HG03460 (cell line): Measurements from ENCODE around the gene BBS4.

Experiments used
- ATAC-seq: cut with Tn5 transposase; IDR thresholded peaks from one replicate; pipeline ENCODE4 v1.9.1; 2021; ENCODE audit not compliant: unreplicated experiment

Gene BBS4

GRCh38 chr15:72758182-72758581 is 72.2 kb downstream of the BBS4 start:
- no peak for ATAC-seq

- no peak for ATAC-seq
These were observed 74.7 kb downstream of the BBS4 start for GRCh38 chr15:72760590-72761260.

DNA sequence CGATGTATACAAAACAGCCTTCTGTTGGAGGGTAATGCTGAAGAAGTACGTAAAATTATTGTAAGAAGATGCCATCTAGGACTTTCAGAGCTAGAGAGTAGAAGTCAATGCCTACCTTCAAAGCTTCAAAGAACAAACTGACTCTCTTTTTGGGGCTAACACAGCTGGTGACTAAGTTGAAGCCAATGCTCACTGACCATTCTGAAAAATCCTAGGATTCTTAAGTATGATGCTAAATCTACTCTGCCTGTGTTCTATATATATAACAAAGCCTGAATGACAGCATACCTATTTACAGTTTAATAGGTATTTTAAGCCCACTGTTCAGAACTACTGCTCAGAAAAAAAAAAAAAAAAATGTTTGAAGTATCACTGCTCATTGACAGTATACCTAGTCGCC is 78.6 kb downstream of the BBS4 start:
- ATAC-seq: no peak

GRCh38 chr15:72766025-72766424 is 80.0 kb downstream of the BBS4 start:
- ATAC-seq: no peak

GRCh38 chr15:72766780-72767179 is 80.8 kb downstream of the BBS4 start:
- no peak for ATAC-seq

DNA sequence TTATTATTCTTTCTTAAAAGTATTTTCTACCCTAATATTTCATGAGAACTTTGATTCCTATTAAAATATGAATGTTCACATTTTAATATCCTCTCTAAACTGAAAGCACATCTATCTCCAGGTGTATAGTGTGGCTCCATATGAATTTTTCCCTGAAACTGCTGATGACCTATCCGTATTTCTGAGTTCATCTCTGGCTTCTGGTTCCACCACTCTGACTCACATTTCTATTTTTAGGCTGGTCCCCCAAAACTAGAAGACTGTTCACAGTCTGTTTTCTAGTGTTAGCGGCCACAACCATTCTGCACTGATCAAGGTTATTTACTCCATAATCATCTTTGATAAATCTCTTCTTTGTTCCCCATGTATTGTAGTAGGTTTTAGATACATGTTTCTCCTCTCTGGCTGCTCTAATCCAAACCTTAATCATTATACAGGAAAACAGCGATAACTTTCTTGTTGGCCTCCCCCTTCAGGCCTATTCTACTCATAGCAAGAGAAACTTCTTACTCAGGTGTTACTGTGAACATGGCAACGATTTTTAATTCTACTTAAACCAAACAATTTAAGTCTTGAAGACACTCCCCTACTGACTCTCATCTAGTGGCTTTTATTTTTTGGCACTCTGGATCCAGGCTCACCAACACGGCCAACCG is 84.8 kb downstream of the BBS4 start:
- ATAC-seq: no peak

DNA sequence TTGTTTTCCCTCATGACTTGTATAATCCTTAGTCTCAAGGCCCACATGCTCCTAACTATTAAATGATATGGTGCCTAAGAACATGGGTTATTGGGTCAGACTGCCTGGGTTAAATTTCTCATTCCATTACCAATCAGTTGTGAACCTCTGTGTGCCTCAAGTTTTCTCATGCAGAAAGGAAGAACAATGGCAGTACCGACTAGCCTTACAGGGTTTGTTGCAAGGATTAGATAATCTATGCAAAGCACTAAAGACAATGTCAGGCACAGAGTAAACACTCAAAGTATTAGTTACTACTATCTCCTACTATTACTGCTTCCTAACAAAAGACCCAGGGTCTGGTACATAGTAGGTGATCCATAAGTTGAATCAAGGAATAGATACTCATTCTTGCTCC is 85.3 kb downstream of the BBS4 start:
- no peak for ATAC-seq

- no peak for ATAC-seq
These were observed 88.8 kb downstream of the BBS4 start for GRCh38 chr15:72774696-72775383.

GRCh38 chr15:72778796-72779195 is 92.8 kb downstream of the BBS4 start:
- no peak for ATAC-seq

- ATAC-seq: no peak
These were observed 95.6 kb downstream of the BBS4 start for GRCh38 chr15:72781631-72782030.

- no peak for ATAC-seq
These were observed 96.4 kb downstream of the BBS4 start for GRCh38 chr15:72782274-72783003.

DNA sequence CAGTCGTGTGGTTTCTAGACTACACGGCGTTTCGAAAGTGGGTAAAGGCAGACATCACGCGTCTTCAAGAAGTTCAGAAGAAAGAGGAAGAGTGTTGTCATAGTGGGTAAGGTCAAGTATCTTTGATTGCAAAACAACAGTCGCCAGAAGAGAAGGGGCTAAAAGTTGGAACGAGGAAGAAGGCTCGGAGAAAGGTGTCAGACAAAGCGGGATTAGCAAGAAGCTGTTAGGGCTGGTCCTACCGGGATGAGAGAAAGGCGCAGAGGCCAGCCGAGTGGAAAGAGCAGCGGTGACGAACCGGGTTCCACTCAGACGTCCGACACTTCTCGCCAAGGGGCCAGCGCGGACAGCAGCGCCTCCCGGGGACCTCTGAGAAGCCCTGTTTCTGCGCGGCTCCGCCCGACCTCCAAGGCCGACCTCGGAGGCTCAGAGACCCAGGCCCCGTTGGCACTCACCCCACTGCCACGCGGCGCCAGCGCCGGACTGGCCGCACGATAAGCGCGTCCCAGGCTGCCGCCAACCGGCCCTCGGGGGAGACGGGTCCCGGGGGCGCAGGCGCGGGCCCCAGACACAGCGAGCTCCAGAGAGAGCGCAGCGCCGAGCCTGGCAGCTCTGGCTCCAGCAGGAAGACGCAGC is 97.1 kb downstream of the BBS4 start:
- peak; percentile 35 for ATAC-seq

DNA sequence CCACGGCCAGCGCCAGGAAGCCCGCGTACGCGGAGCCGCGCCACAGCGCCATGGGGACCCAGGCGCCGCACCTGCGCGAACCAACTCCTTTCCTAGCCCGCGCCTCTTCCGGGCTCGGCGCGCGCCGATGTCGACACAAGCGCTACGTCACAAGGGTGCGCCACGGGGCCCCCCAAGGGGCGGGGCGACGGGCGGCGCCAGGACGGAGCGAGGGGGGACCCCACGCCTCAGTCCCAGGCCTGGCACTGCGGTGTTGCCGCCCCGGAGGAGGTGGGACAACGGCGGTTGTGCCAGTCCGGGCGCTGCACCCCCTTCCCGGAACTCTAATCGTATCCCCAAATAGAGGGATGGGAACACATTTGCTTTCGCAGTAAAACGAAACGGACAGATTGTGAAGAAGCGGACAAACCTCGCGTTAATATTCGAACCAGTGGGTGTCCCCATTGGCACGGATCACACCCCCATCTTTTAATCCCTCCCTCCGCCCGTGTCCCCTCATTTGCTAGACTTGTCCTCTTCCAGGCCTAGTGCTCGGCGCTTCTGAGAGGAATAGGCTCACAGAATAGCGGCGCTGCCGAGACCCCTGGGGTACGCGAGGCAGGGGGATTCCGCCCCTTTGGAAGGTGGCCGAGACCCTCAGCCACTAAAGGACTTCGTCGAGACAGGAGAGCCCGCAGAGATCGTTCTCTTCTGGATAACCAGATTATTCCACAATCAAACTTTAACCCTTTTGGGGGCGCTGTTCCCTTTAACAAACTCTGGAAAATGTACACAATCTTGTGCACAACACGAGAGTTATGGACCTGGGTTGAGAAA is 97.8 kb downstream of the BBS4 start, which contains the start of gene ADPGK:
ADPGK (minus strand) TSS at position 119 of the 816 bp plus-strand sequence; CDS start at position 52, 67 bp downstream.
- ATAC-seq: peak; percentile 71

- ATAC-seq: peak; percentile 6
These were observed 98.5 kb downstream of the BBS4 start for GRCh38 chr15:72784456-72784876.

- ATAC-seq: no peak
These were observed 99.4 kb downstream of the BBS4 start for GRCh38 chr15:72785432-72785831.

GRCh38 chr15:72785841-72786240 is 99.8 kb downstream of the BBS4 start:
- ATAC-seq: no peak

DNA sequence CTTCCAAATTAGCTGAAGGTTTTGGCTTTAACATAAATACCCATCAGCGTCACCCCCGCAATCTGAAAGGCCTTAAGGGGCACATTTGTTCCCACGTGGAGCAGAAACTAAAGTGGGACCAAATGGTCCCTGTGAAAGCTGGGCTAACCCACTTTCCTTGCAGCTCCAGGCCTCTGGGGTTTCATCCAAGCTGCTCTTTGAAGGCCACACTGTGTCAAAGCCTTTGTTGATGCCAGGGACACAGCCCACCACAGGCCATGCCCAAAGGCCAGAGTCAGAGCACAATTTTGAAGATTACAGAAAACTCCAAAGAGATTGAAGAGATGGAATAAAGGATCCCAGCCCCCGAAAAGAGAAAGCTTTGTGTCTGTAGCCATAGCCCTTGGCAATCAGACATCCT is 100.2 kb downstream of the BBS4 start:
- ATAC-seq: no peak

GRCh38 chr15:72786676-72787345 is 100.8 kb downstream of the BBS4 start:
- no peak for ATAC-seq

- no peak for ATAC-seq
These were observed 101.5 kb downstream of the BBS4 start for GRCh38 chr15:72787526-72787925.
